Panc1 (cell line): ENCODE data around the gene NAT10. TPM values are rescaled to one million over a fixed set of nuclear protein-coding genes. Genes with fewer than 3 reads are reported as not detected.

Experiments used
- ATAC-seq: fragments of 200-7000 bp; cut with Tn5 transposase; 2 replicates; pipeline ENCODE4 v1.9.1; 2020; ENCODE audit warnings: mild to moderate bottlenecking, moderate library complexity
- BruUV-seq: library from RNA; stranded (reverse); fragments of 400-500 nt; replicated peaks from 2 replicates; lab custom pipeline; 2021; lab: Mats Ljungman, UMichigan
- CTCF ChIA-PET: fragments of 300-600 bp; sonication (Branson Sonifier 250); formaldehyde crosslinking; loops from one replicate; lab custom pipeline; 2022; ENCODE audit warnings: antibody characterized with exemption; lab: Charles Lee
- POLR2A ChIA-PET: fragments of 300-600 bp; sonication (Branson Sonifier 250); formaldehyde crosslinking; loops from one replicate; lab custom pipeline; 2022; ENCODE audit warnings: antibody characterized with exemption; lab: Charles Lee
- DNase-seq: peaks from one replicate; pipeline ENCODE4 v3.0.0-alpha.2; 2010; ENCODE audit warnings: low read depth, low spot score
- H3K27ac ChIP-seq: 2 replicates; pipeline ENCODE4 v1.5.1; 2011; ENCODE audit warnings: mild to moderate bottlenecking, low read length, inconsistent platforms
- H3K27me3 ChIP-seq: fragments of 200-500 bp; sonication (Bioruptor generic); 2 replicates; pipeline ENCODE4 v1.6.0; 2014; ENCODE audit warnings: low read length, inconsistent platforms; ENCODE audit not compliant: control insufficient read depth, insufficient read depth
- H3K36me3 ChIP-seq: fragments of 200-500 bp; sonication (Bioruptor generic); 2 replicates; pipeline ENCODE4 v1.5.1; 2014; ENCODE audit warnings: inconsistent platforms, mild to moderate bottlenecking, low read length, moderate library complexity; ENCODE audit not compliant: control insufficient read depth, insufficient read depth
- H3K4me1 ChIP-seq: 2 replicates; pipeline ENCODE4 v1.5.1; 2011; ENCODE audit warnings: inconsistent platforms, mild to moderate bottlenecking, low read length, moderate library complexity; ENCODE audit not compliant: control insufficient read depth, insufficient read depth
- H3K4me3 ChIP-seq, 2 experiments: 2 replicates each; pipeline ENCODE4 v1.5.1; 2011 to 2012; ENCODE audit warnings: low read depth in 2 of 2, low read length in 2 of 2, mild to moderate bottlenecking in 2 of 2, inconsistent platforms in 1 of 2, moderate library complexity in 1 of 2
- H3K9me3 ChIP-seq: fragments of 200-500 bp; sonication (Bioruptor generic); 2 replicates; pipeline ENCODE4 v1.5.1; 2014; ENCODE audit warnings: low read depth, mild to moderate bottlenecking, inconsistent platforms, low read length, moderate library complexity; ENCODE audit not compliant: control insufficient read depth, insufficient read depth
- CTCF ChIP-seq: fragments of 450-650 bp; IDR thresholded peaks from 2 replicates; pipeline ENCODE4 v1.5.1; 2017; ENCODE audit warnings: mild to moderate bottlenecking
- POLR2AphosphoS5 ChIP-seq: IDR thresholded peaks from 2 replicates; pipeline ENCODE4 v1.6.1; 2012; ENCODE audit warnings: mild to moderate bottlenecking, low read depth, low read length, moderate library complexity
- REST ChIP-seq, 2 experiments: IDR thresholded peaks; 2 replicates each; pipeline ENCODE4 v1.6.1; 2011 to 2012; ENCODE audit warnings: low read depth in 2 of 2, control low read depth in 1 of 2, low read length in 1 of 2, mild to moderate bottlenecking in 1 of 2, moderate library complexity in 1 of 2; ENCODE audit not compliant: insufficient read depth in 1 of 2
- SIN3A ChIP-seq: IDR thresholded peaks from 2 replicates; pipeline ENCODE4 v1.6.1; 2012; ENCODE audit warnings: low read depth, mild to moderate bottlenecking, low read length, moderate library complexity, borderline replicate concordance; ENCODE audit not compliant: insufficient read depth
- TCF7L2 ChIP-seq: IDR thresholded peaks from 2 replicates; pipeline ENCODE4 v1.6.1; 2011; ENCODE audit warnings: mild to moderate bottlenecking, low read depth, low read length, inconsistent platforms
- in situ Hi-C: cut with HindIII; loops from 2 replicates; pipeline ENCODE4 v1.10.0; 2016; ENCODE audit warnings: low sequenced_read_pairs, low pct_unique_long_range_greater_than_20kb
- intact Hi-C: fragments of 100-400 bp; cut with micrococcal nuclease; formaldehyde crosslinking; loops from one replicate; pipeline ENCODE4 v1.10.0; 2022; ENCODE audit not compliant: unreplicated experiment
- total RNA-seq: library from RNA; stranded (reverse); gene quantifications from one replicate; pipeline ENCODE4 v1.2.1, GENCODE V29; 2021; ENCODE audit not compliant: unreplicated experiment

The NAT10 gene
- total RNA-seq, 1 experiment from 2014 or later = 64.9 TPM

- Histone ChIP-seq H3K27ac (no peak overlapping the region), H3K9me3 (no peaks in the 10 kb centered on the region), H3K4me1 (peaks cover 22% of the 10 kb centered on the region), H3K27me3 (no peaks in the 10 kb centered on the region), H3K36me3 (no peaks in the 10 kb centered on the region), H3K4me3 (no peak overlapping the region)
- no peak for TF ChIP-seq TCF7L2
- no peak for TF ChIP-seq SIN3A
- no peak for TF ChIP-seq CTCF
- TF ChIP-seq POLR2AphosphoS5 = no peak
- POLR2A ChIA-PET = no interaction called here
- CTCF ChIA-PET = no interaction called here
- intact Hi-C loops (loop anchor here (10.0 kb wide), 1 partner anchor 338 kb away; no protein-coding TSS in a partner anchor), in situ Hi-C loops (no loop called here)
- no TSS peak for BruUV-seq
- DNase-seq (no peak), ATAC-seq (no peak)
Observed at GRCh38 chr11:34157163-34157562, 51.7 kb downstream of the NAT10 start.

- no TSS peak for BruUV-seq
- no peak for DNase-seq
- no peak for TF ChIP-seq REST (IDR thresholded peaks at IDR 0.05; ENCODE audit: insufficient read depth in 1 of 2, low read depth in 2 of 2, low read length in 1 of 2)
- in situ Hi-C loops = no loop called here
- H3K36me3 ChIP-seq = no peaks in the 10 kb centered on the region
- no peaks in the 10 kb centered on the region for H3K9me3 ChIP-seq
- no peak overlapping the region for H3K4me3 ChIP-seq
- intact Hi-C loops = loop anchor here (10.0 kb wide), 1 partner anchor 336 kb away; no protein-coding TSS in a partner anchor
- H3K4me1 ChIP-seq = peaks cover 20% of the 10 kb centered on the region
- ChIA-PET POLR2A (interaction anchor here (0.5 kb wide), 1 partner anchor 110 kb away, joined by 3 read pairs; no protein-coding TSS in a partner anchor), CTCF (interaction anchor here (0.5 to 0.6 kb wide), 2 partner anchors 26 to 204 kb away, joined by 3 to 4 read pairs; no protein-coding TSS in a partner anchor)
- no peak for ATAC-seq
- no peaks in the 10 kb centered on the region for H3K27me3 ChIP-seq
- no peak overlapping the region for H3K27ac ChIP-seq
Observed at GRCh38 chr11:34158661-34159060, 53.2 kb downstream of the NAT10 start.

GRCh38 chr11:34160049-34160721 lies 54.8 kb downstream of the NAT10 start:
- ATAC-seq = no peak
- in situ Hi-C loops = no loop called here
- CTCF ChIA-PET = interaction anchor here (0.7 kb wide), 1 partner anchor 171 kb away, joined by 4 read pairs; no protein-coding TSS in a partner anchor

More at GRCh38 chr11:34160049-34160721, 54.8 kb downstream of the NAT10 start:
- no peak for DNase-seq
- Histone ChIP-seq H3K4me3 (no peak overlapping the region), H3K27me3 (no peaks in the 10 kb centered on the region), H3K36me3 (no peaks in the 10 kb centered on the region), H3K27ac (no peak overlapping the region), H3K9me3 (no peaks in the 10 kb centered on the region), H3K4me1 (peaks cover 10% of the 10 kb centered on the region)
- POLR2A ChIA-PET = interaction anchor here (0.8 kb wide), 1 partner anchor 44 kb away, joined by 7 read pairs; no protein-coding TSS in a partner anchor
- BruUV-seq = no TSS peak
- intact Hi-C loops = no loop called here
- TF ChIP-seq POLR2AphosphoS5 (peak; percentile 48; the same call in 1 of the 2 replicates), TCF7L2 (no peak)
